Measurements from ENCODE around the gene FRMD5.

- TF ChIP-seq CTCF (IDR thresholded peaks at IDR 0.05) (no peak), POLR2A (IDR thresholded peaks at IDR 0.05) (no peak)
Measured at GRCh38 chr15:44163370-44163769, 31.7 kb downstream of the FRMD5 start.

Measured in lower leg skin (tissue), 3 donors.